Glutamatergic neuron (in vitro differentiated cells): ENCODE measurements around the gene CEP70. TPM values are rescaled to one million over a fixed set of nuclear protein-coding genes. Genes with fewer than 3 reads are reported as not detected.
"Not testable (repeated sequence)": the region's sequence is repeated elsewhere in the genome, so short reads cannot be mapped to it uniquely, and the experiment has no call there.

Experiments
- DNase-seq: peaks from one replicate; pipeline ENCODE4 v3.0.0; 2022
- H3K27ac Mint-ChIP-seq: one replicate; pipeline ENCODE4 v1.8.0; 2020; ENCODE audit warnings: mild to moderate bottlenecking, mixed read lengths, inconsistent platforms; ENCODE audit not compliant: unreplicated experiment
- H3K27me3 Mint-ChIP-seq: one replicate; pipeline ENCODE4 v1.8.0; 2020; ENCODE audit warnings: mild to moderate bottlenecking, moderate library complexity, mixed read lengths, inconsistent platforms; ENCODE audit not compliant: unreplicated experiment
- H3K36me3 Mint-ChIP-seq: one replicate; pipeline ENCODE4 v1.8.0; 2020; ENCODE audit warnings: mild to moderate bottlenecking, mixed read lengths, inconsistent platforms; ENCODE audit not compliant: unreplicated experiment
- H3K4me1 Mint-ChIP-seq: one replicate; pipeline ENCODE4 v1.8.0; 2020; ENCODE audit warnings: mild to moderate bottlenecking, low read depth, mixed read lengths, inconsistent platforms; ENCODE audit not compliant: unreplicated experiment
- H3K4me3 Mint-ChIP-seq: one replicate; pipeline ENCODE4 v1.8.0; 2020; ENCODE audit warnings: mild to moderate bottlenecking, mixed read lengths, inconsistent platforms; ENCODE audit not compliant: unreplicated experiment
- H3K9me3 Mint-ChIP-seq: one replicate; pipeline ENCODE4 v1.8.0; 2020; ENCODE audit warnings: mild to moderate bottlenecking, moderate library complexity, mixed read lengths, inconsistent platforms; ENCODE audit not compliant: unreplicated experiment
- total RNA-seq: library from RNA; stranded (reverse); fragmentation: NEBNext Ultra II Directional; extraction: Animal tissue kit (Norgen Biotek cat#: 25700); gene quantifications from one replicate; pipeline ENCODE4 v1.2.1, GENCODE V29; 2021; ENCODE audit not compliant: unreplicated experiment
- TF ChIP-seq, protein P1 (sequence below): fragments of 200-600 bp; sonication (generic); IDR thresholded peaks from one replicate; pipeline ENCODE4 v1.5.0; 2021; ENCODE audit not compliant: partially characterized antibody, unreplicated experiment

CEP70 gene
- total RNA-seq, 1 donor from 2014 or later = 15.7 TPM

DNA sequence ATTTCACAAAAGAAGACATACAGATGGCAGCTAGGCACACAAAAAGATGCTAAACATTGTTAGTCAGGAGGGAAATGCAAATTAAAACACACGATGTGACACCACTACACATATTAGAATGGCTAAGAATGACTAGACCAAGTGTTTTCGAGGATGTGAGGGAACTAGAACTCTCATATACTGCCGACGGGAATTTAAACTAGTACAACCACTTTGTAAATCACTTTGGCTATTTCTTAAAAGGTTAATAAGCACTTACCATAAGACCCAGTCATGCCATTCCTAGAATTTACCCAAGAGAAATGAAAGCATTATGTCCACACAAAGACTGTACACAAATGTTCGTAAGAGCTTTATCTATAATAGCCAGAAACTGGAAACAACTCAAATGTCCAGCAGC lies 5.6 kb downstream of the CEP70 start:
- no peaks in the 10 kb centered on the region for H3K36me3 Mint-ChIP-seq
- no peak overlapping the region for H3K4me3 Mint-ChIP-seq
- no peak for DNase-seq
- no peak overlapping the region for H3K27ac Mint-ChIP-seq
- H3K9me3 Mint-ChIP-seq = no peaks in the 10 kb centered on the region
- no peaks in the 10 kb centered on the region for H3K4me1 Mint-ChIP-seq
- TF ChIP-seq, protein P1, sequence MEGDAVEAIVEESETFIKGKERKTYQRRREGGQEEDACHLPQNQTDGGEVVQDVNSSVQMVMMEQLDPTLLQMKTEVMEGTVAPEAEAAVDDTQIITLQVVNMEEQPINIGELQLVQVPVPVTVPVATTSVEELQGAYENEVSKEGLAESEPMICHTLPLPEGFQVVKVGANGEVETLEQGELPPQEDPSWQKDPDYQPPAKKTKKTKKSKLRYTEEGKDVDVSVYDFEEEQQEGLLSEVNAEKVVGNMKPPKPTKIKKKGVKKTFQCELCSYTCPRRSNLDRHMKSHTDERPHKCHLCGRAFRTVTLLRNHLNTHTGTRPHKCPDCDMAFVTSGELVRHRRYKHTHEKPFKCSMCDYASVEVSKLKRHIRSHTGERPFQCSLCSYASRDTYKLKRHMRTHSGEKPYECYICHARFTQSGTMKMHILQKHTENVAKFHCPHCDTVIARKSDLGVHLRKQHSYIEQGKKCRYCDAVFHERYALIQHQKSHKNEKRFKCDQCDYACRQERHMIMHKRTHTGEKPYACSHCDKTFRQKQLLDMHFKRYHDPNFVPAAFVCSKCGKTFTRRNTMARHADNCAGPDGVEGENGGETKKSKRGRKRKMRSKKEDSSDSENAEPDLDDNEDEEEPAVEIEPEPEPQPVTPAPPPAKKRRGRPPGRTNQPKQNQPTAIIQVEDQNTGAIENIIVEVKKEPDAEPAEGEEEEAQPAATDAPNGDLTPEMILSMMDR = no peak
- H3K27me3 Mint-ChIP-seq = no peaks in the 10 kb centered on the region

DNA sequence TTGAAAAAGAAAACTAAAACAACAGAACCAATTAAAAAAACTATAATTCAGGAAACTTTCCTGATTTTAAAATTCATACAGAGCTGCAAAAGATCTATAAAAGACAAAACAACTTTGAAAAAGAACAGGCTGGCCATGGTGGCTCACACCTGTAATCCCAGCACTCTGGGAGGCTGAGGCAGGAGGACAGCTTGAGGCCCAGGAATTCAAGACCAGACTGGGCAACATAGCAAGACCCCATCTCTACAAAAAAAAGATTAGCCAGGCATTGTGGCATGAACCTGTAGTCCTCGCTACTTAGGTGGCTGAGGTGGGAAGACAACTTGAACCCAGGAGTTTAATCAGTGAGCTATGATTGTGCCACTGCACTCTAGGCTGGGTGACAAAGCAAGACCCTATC lies 6.7 kb downstream of the CEP70 start:
- H3K27me3 Mint-ChIP-seq = no peaks in the 10 kb centered on the region
- TF ChIP-seq, protein P1 = no peak
- DNase-seq = no peak
- H3K9me3 Mint-ChIP-seq = no peaks in the 10 kb centered on the region
- H3K27ac Mint-ChIP-seq = no peak overlapping the region
- no peak overlapping the region for H3K4me3 Mint-ChIP-seq
- H3K36me3 Mint-ChIP-seq = no peaks in the 10 kb centered on the region
- H3K4me1 Mint-ChIP-seq = no peaks in the 10 kb centered on the region

DNA sequence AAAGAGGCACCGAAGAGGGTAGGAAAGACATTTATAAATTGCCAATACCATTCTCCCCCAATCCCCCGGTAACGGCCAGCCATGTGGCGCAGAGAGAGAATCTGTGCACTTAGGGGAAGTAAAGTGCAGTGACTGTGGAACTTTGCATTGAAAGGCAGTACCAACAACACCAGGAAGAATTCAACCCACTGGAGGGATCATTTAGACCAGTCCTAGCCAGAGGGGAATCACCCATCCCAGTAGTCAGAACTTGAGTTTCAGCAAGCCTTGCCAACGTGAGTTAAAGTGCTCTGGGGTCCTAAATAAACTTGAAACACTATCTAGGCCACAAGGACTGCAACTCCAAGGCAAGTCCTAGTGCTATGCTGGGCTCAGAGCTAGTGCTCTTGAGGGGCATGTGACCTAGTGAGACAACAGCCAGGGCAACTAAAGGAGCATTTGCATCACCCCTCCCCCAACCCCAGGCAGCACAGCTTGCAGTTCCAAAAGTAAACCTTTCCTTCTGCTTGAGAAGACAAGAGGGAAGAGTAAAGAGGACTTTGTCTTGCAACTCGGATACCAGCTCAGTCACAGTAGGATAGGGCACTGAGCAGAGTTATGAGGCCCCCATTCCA lies 15.0 kb downstream of the CEP70 start:
- TF ChIP-seq, protein P1 = no peak
- Mint-ChIP-seq H3K36me3 (peaks cover 10% of the 10 kb centered on the region), H3K27ac (no peak overlapping the region), H3K9me3 (peaks cover 2% of the 10 kb centered on the region), H3K4me3 (no peak overlapping the region), H3K4me1 (peaks cover 4% of the 10 kb centered on the region), H3K27me3 (no peaks in the 10 kb centered on the region)
- DNase-seq = no peak

DNA sequence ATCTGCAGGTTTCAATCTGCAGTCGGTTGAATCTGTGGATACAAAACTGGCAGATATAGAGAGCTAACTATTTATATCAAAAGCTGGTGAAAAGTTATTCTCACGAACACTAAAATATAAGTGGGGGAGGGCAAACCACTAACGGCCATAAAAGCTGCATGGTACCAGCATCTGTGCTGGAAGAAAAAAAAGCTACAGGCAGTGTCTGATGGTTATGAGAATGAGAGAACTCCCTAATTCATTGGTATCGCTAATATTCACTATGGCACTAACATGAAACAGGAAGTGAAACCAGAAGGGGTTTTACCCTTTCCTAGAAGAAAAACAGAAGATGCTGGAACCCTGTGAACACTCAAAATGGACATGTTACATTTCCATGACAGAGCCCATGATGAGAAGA lies 15.9 kb downstream of the CEP70 start:
- no peak overlapping the region for H3K27ac Mint-ChIP-seq
- no peak overlapping the region for H3K4me3 Mint-ChIP-seq
- H3K36me3 Mint-ChIP-seq = peaks cover 19% of the 10 kb centered on the region
- TF ChIP-seq, protein P1 = no peak
- no peaks in the 10 kb centered on the region for H3K27me3 Mint-ChIP-seq
- DNase-seq = no peak
- peaks cover 4% of the 10 kb centered on the region for H3K4me1 Mint-ChIP-seq
- H3K9me3 Mint-ChIP-seq = peaks cover 5% of the 10 kb centered on the region

DNA sequence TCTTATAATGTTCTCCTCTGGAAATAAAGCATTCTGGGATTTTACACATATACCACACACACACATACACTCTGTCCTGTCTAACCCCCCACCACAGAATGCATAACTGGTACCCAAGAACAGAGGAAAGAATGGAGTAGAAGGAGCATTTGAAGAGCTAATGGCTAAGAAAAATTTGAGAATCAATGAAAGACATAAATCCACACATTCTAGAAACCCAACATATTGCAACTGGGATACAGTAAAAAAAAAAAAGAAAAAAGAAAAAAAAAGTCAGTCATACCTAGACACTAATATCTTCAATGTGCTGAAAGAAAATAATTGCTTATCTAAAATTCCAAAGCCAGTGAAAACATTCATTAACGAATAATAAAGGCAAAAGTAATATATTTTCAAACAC lies 20.9 kb downstream of the CEP70 start:
- Mint-ChIP-seq H3K4me1 (no peaks in the 10 kb centered on the region), H3K36me3 (peaks cover 22% of the 10 kb centered on the region), H3K27ac (no peak overlapping the region), H3K9me3 (peaks cover 5% of the 10 kb centered on the region), H3K4me3 (no peak overlapping the region), H3K27me3 (no peaks in the 10 kb centered on the region)
- TF ChIP-seq, protein P1 = no peak
- DNase-seq = no peak

DNA sequence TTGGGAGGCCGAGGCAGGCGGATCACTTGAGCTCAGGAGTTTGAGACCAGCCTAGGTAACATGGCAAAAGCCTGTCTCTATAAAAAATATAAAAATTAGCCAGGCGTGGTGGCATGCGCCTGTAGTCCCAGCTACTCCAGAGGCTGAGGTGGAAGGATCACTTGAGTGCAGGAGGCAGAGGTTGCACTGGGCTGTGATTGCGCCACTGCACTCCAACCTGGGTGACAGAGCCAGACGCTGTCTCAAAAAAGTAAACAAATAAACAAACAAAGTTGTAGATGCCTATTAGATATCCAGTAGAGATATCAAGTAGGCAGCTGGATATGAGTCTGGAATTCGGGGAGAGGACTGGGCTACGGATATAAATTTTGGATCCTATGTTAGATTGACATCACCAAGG lies 24.4 kb downstream of the CEP70 start:
- H3K4me3 Mint-ChIP-seq, H3K27ac Mint-ChIP-seq, H3K9me3 Mint-ChIP-seq, DNase-seq, H3K4me1 Mint-ChIP-seq, H3K27me3 Mint-ChIP-seq: not testable (repeated sequence)
- peaks cover 11% of the 10 kb centered on the region for H3K36me3 Mint-ChIP-seq
